ENCODE results near the gene C17orf50.

GRCh38 chr17:35757243-35757642, 3.4 kb upstream of the C17orf50 start:
- TF ChIP-seq POLR2AphosphoS5 (IDR thresholded peaks at IDR 0.05; ENCODE audit: low read depth, low read length) (no peak), TAF1 (IDR thresholded peaks at IDR 0.05; ENCODE audit: borderline replicate concordance, low read depth, low read length) (no peak), POLR2A (IDR thresholded peaks at IDR 0.05; ENCODE audit: low read depth, low read length) (no peak)
